Stimulated activated CD8-positive, alpha-beta memory T cell treated with anti-CD3 and anti-CD28 coated beads, Interleukin-7, amount 100 ng/mL, for 24 hours (primary cell): ENCODE data around the gene SRD5A1.

Source experiments
- DNase-seq: peaks from one replicate; pipeline ENCODE4 v3.0.0-alpha.2; 2020; ENCODE audit warnings: low read depth

The SRD5A1 gene

GRCh38 chr5:6684075-6684474, 50.8 kb downstream of the SRD5A1 start:
- DNase-seq = no peak

- no peak for DNase-seq
Observed at GRCh38 chr5:6686501-6686900, 53.3 kb downstream of the SRD5A1 start.

GRCh38 chr5:6686915-6687409, 53.7 kb downstream of the SRD5A1 start:
- DNase-seq = no peak

- no peak for DNase-seq
Observed at GRCh38 chr5:6687505-6687904, 54.3 kb downstream of the SRD5A1 start.

- no peak for DNase-seq
Observed at GRCh38 chr5:6692906-6693305, 59.7 kb downstream of the SRD5A1 start.

GRCh38 chr5:6698696-6699095, 65.5 kb downstream of the SRD5A1 start:
- DNase-seq = no peak

- no peak for DNase-seq
Observed at GRCh38 chr5:6699357-6699756, 66.1 kb downstream of the SRD5A1 start.

- no peak for DNase-seq
Observed at GRCh38 chr5:6700074-6700684, 66.9 kb downstream of the SRD5A1 start.

GRCh38 chr5:6700685-6701355, 67.6 kb downstream of the SRD5A1 start:
- no peak for DNase-seq

- DNase-seq = no peak
Observed at GRCh38 chr5:6701491-6701890, 68.3 kb downstream of the SRD5A1 start.

GRCh38 chr5:6702633-6703032, 69.4 kb downstream of the SRD5A1 start:
- no peak for DNase-seq

GRCh38 chr5:6703806-6704205, 70.6 kb downstream of the SRD5A1 start:
- no peak for DNase-seq

- DNase-seq = no peak
Observed at GRCh38 chr5:6704361-6704851, 71.2 kb downstream of the SRD5A1 start.

- DNase-seq = no peak
Observed at GRCh38 chr5:6705088-6705487, 71.8 kb downstream of the SRD5A1 start.

- no peak for DNase-seq
Observed at GRCh38 chr5:6705959-6706358, 72.7 kb downstream of the SRD5A1 start.

GRCh38 chr5:6707852-6708251, 74.6 kb downstream of the SRD5A1 start:
- no peak for DNase-seq

- no peak for DNase-seq
Observed at GRCh38 chr5:6708814-6709213, 75.6 kb downstream of the SRD5A1 start.

GRCh38 chr5:6710070-6710469, 76.8 kb downstream of the SRD5A1 start:
- no peak for DNase-seq

GRCh38 chr5:6710551-6711318, 77.5 kb downstream of the SRD5A1 start:
- no peak for DNase-seq

GRCh38 chr5:6711409-6712141, 78.3 kb downstream of the SRD5A1 start:
- no peak for DNase-seq

- no peak for DNase-seq
Observed at GRCh38 chr5:6712142-6712576, 78.9 kb downstream of the SRD5A1 start.
